Cardiac muscle cell (in vitro differentiated cells and primary cell): Measurements from ENCODE around the gene KLHL5. TPM values are rescaled to one million over a fixed set of nuclear protein-coding genes. Genes with fewer than 3 reads are reported as not detected.
A peak's percentile ranks its signal among the peaks of the same experiment; 100 is the strongest.

Experiments used
- DNase-seq, 2 donors: peaks; one replicate each; pipeline versions ENCODE4 v3.0.0 to v3.0.0-alpha.2; 2010 to 2017; ENCODE audit warnings: low read depth in 1 of 2, low spot score in 1 of 2
- H3K27ac ChIP-seq: fragments of 200-600 bp; sonication (generic); 2 replicates; pipeline ENCODE4 v1.5.1; 2016
- H3K27me3 ChIP-seq: fragments of 200-600 bp; sonication (generic); 2 replicates; pipeline ENCODE4 v1.6.0; 2016; ENCODE audit warnings: control low read depth
- H3K36me3 ChIP-seq: fragments of 200-600 bp; sonication (generic); 2 replicates; pipeline ENCODE4 v1.5.1; 2016; ENCODE audit warnings: control low read depth
- H3K4me1 ChIP-seq: fragments of 200-600 bp; sonication (generic); 2 replicates; pipeline ENCODE4 v1.8.1; 2017; ENCODE audit warnings: low read depth, mild to moderate bottlenecking, mixed run types
- H3K4me3 ChIP-seq: fragments of 200-600 bp; sonication (generic); 2 replicates; pipeline ENCODE4 v1.5.1; 2016; ENCODE audit warnings: mild to moderate bottlenecking
- H3K9me3 ChIP-seq: fragments of 200-600 bp; sonication (generic); 2 replicates; pipeline ENCODE4 v1.5.1; 2017; ENCODE audit warnings: low read depth, mild to moderate bottlenecking, control low read depth
- polyA plus RNA-seq: library from polyadenylated mRNA; unstranded; fragments of >200 nt; fragmentation: Nextera tagmentation; extraction: Ambion mirVana; gene quantifications from 2 replicates; pipeline ENCODE4 v1.2.1, GENCODE V29; 2016
- total RNA-seq: library from RNA; depleted of rRNA; stranded (reverse); fragments of >200 nt; gene quantifications from 2 replicates; pipeline ENCODE4 v1.2.3, GENCODE V29; 2016
- TF ChIP-seq, protein P1 (sequence below): IDR thresholded peaks from 2 replicates; pipeline ENCODE4 v1.5.1; 2012; ENCODE audit warnings: low read depth, mild to moderate bottlenecking, low read length

The KLHL5 gene
- total and polyA plus RNA-seq, 2 experiments from 2014 or later, result 20.7 to 27.7 TPM

DNA sequence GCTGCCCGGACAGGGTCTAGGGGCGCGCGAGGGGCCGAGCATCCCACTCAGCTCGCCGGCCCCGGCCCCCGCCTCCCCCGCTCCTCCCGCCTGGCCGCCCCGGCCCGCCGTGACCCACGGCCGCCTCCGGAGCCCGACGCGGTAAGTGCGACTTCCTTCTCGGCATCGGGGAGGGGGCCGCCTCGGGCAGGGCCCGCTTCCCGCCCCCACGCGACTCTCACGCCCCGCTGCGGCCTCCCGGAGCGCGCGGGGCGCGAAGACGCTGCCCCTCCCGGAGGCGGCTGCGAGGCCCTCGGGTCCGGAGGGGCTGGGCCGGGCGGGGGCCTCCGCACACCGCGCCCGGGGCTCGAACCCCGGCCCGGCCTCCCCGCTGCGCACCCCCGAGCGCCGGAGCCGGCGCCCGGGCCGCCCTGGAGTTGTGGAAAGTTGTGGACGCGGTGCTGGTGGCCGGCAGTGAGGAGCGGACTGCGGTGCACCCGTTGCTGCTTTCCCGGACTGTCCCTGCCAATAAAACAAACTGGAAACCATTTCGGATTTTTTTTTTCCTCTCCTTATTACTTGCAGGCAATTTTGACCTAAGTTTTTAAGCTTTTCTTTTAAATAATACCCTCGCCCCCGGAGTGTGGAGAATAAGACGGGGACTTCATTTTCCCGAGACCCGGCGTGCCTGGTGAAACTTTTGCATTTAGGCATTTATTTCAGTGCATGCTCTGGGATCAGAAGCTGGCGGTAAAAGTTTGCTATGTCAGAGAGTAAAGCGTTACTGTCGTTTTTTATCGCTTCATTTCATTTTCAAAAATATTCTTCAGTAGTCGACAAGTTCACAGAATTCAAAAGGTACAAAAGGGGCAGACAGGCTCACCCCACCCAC, 16.8 kb upstream of the KLHL5 start:
- DNase-seq, result peak; percentile 44 to 67
- peak overlapping the region; percentile 69 for H3K27ac ChIP-seq
- H3K4me1 ChIP-seq, result no peaks in the 10 kb centered on the region
- H3K9me3 ChIP-seq, result no peaks in the 10 kb centered on the region
- H3K4me3 ChIP-seq, result peak overlapping the region; percentile 100
- TF ChIP-seq, protein P1, sequence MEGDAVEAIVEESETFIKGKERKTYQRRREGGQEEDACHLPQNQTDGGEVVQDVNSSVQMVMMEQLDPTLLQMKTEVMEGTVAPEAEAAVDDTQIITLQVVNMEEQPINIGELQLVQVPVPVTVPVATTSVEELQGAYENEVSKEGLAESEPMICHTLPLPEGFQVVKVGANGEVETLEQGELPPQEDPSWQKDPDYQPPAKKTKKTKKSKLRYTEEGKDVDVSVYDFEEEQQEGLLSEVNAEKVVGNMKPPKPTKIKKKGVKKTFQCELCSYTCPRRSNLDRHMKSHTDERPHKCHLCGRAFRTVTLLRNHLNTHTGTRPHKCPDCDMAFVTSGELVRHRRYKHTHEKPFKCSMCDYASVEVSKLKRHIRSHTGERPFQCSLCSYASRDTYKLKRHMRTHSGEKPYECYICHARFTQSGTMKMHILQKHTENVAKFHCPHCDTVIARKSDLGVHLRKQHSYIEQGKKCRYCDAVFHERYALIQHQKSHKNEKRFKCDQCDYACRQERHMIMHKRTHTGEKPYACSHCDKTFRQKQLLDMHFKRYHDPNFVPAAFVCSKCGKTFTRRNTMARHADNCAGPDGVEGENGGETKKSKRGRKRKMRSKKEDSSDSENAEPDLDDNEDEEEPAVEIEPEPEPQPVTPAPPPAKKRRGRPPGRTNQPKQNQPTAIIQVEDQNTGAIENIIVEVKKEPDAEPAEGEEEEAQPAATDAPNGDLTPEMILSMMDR, result no peak
- H3K36me3 ChIP-seq, result no peaks in the 10 kb centered on the region
- no peaks in the 10 kb centered on the region for H3K27me3 ChIP-seq

DNA sequence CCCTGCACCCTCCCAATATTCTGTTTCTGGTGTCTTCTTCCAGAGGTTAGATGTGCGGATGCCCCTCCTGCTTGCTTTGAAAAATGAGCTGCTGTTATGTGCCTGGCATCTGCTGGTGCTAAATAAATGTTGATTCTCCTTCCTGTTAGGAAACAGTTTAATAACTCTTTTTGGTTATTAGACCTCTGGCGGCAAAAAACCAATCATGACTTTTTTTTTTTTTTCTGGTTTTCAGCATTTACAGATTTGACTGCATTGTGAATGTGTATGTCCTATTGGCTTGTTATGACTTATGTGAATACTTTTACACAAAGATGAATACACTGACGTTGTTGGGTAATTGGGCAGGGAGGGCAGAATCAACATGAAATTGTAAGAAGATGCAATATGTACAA, 16.2 kb upstream of the KLHL5 start:
- peak overlapping the region; percentile 100 for H3K4me3 ChIP-seq
- TF ChIP-seq, protein P1, result no peak
- H3K4me1 ChIP-seq, result no peaks in the 10 kb centered on the region
- H3K27me3 ChIP-seq, result no peaks in the 10 kb centered on the region
- DNase-seq, result peak in 1 of 2 donors; percentile 47
- H3K9me3 ChIP-seq, result no peaks in the 10 kb centered on the region
- no peaks in the 10 kb centered on the region for H3K36me3 ChIP-seq
- no peak overlapping the region for H3K27ac ChIP-seq

DNA sequence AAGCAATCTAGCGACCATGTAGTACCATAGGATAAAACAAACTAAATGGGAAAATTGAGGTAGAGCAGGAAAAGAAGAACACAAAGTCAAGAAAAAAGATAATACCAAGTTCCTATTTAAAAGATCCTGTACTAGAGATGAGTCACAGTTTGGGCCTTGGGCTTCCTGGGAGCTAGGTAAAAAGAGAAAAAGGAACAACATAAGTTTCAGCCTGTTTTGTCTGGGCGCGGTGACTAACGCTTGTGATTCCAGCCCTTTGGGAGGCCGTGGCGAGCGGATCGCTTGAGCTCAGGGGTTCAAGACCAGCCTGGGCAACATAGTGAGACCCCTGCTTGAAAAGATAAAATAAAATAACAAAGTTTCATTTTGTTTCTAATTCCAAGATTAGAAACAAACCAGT, 15.8 kb upstream of the KLHL5 start:
- H3K4me1 ChIP-seq, result no peaks in the 10 kb centered on the region
- TF ChIP-seq, protein P1, result no peak
- no peaks in the 10 kb centered on the region for H3K9me3 ChIP-seq
- no peak overlapping the region for H3K27ac ChIP-seq
- H3K36me3 ChIP-seq, result no peaks in the 10 kb centered on the region
- peak in 1 of 2 donors; percentile 43 for DNase-seq
- H3K4me3 ChIP-seq, result no peak overlapping the region
- no peaks in the 10 kb centered on the region for H3K27me3 ChIP-seq

DNA sequence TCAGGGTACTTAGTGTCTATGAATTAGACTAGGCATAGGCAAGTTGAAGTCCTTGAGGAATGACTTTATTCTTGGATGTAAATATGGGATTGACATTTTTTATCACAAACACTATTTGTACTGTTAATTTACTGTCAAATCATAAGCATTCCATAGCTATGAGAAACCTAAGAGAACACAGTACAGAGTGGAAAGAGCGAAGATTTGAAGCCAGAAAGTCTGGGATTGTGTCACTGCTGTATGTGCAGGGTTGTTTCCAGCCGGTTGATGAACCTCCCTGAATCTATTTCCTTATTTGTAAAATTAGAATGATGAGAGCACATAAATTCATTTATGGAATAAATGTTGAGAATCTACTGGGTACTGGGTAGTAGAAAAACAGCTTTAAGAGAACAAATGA, 14.4 kb upstream of the KLHL5 start:
- DNase-seq, result peak in 1 of 2 donors; percentile 56
- TF ChIP-seq, protein P1, result no peak
- no peak overlapping the region for H3K4me3 ChIP-seq
- H3K9me3 ChIP-seq, result no peaks in the 10 kb centered on the region
- H3K27me3 ChIP-seq, result no peaks in the 10 kb centered on the region
- no peaks in the 10 kb centered on the region for H3K36me3 ChIP-seq
- H3K27ac ChIP-seq, result no peak overlapping the region
- H3K4me1 ChIP-seq, result no peaks in the 10 kb centered on the region

DNA sequence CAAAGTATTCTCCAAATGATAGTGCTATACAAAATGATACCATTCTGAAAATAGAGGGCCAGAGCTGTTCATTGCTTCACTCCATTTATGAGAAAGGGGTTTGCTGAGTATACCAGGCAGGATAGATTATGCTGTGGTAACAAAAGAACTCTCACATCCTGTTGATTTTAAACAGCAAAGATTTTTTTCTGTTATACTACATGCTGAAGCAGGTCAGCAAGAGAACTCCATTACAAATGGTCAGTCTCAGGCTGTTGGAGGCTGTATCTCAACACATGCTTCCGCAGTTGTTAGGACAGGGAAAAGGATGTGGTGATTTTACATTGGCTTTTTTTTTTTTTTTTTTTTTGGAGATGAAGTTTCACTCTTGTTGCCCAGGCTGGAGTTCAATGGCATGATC, 13.7 kb upstream of the KLHL5 start:
- Histone ChIP-seq H3K36me3 (no peaks in the 10 kb centered on the region), H3K4me1 (no peaks in the 10 kb centered on the region), H3K27ac (no peak overlapping the region), H3K27me3 (no peaks in the 10 kb centered on the region), H3K4me3 (no peak overlapping the region), H3K9me3 (no peaks in the 10 kb centered on the region)
- TF ChIP-seq, protein P1, result no peak
- peak in 1 of 2 donors; percentile 32 for DNase-seq
